Measurements from ENCODE around the gene TAS1R2. TPM values are rescaled to one million over a fixed set of nuclear protein-coding genes. Genes with fewer than 3 reads are reported as not detected.

The TAS1R2 gene
- total and polyA plus RNA-seq, 9 of the 15 experiments (the other 6 are each of a cell fraction or from before 2014, with no cell fraction given), result not detected

DNA sequence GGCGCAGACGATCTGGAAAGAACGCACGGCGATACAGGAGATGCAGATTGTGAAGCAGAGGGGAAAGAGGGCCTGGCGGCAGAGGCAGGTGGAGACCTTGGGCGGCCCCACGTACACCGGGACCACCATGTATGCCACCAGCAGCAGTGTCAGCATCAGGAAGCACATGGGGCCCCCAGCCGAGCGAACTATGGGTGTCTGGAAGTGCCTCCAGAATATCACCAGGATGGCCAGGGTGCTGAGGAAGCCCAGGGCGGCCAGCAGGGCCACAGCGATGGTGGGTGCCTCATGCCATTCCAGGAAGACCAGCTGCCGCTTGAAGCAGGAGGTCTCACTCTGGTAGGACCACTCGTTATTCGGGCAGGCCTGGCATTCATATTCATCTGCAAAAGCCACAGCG, 19.3 kb downstream of the TAS1R2 start:
- intact Hi-C loops (cut with micrococcal nuclease) (no loop called here), in situ Hi-C loops (cut with MboI) (no loop called here)
- no peaks in the 10 kb centered on the region for H3K36me3 ChIP-seq (ENCODE audit: control insufficient read depth, insufficient read depth, low read length)
- no peak overlapping the region for H3K27ac ChIP-seq (ENCODE audit: extremely low read depth, low read depth, low read length)
- CTCF ChIA-PET (ENCODE audit: low intra/inter-chr PET ratio), result no interaction called here
- H3K4me2 ChIP-seq (ENCODE audit: insufficient read depth, low read length), result no peak overlapping the region
- no peaks in the 10 kb centered on the region for H3K9me3 ChIP-seq (replicated peaks; ENCODE audit: control insufficient read depth, insufficient read depth, low read depth, low read length)
- no peaks in the 10 kb centered on the region for H3K79me2 ChIP-seq (ENCODE audit: control insufficient read depth, insufficient read depth, low read length)
- WGBS (ENCODE audit: insufficient coverage, low coverage, missing lambda C conversion rate), result 3% methylated on average over 17 of the region's 17 CpGs
- H3K4me3 ChIP-seq, result no peak overlapping the region
- FAIRE-seq (no peak), DNase-seq (ENCODE audit: extremely low read depth in 1 of 4, low spot score in 3 of 4) (no peak), ATAC-seq (no peak)
- peaks cover 16 to 54% of the 10 kb centered on the region in 2 experiments for H3K27me3 ChIP-seq (ENCODE audit: control insufficient read depth in 2 of 2, insufficient read depth in 2 of 2, low read length in 2 of 2)
- TF ChIP-seq FOXA3 (CRISPR knock-in tag; conservative IDR thresholded peaks at IDR 0.05 in 1 of 2, IDR thresholded peaks at IDR 0.05 in 1 of 2) (no peak), KLF6 (CRISPR knock-in tag; IDR thresholded peaks at IDR 0.05; ENCODE audit: borderline replicate concordance) (no peak), ZNF224 (CRISPR knock-in tag; IDR thresholded peaks at IDR 0.05) (no peak)
- TF ChIP-seq, protein P1, sequence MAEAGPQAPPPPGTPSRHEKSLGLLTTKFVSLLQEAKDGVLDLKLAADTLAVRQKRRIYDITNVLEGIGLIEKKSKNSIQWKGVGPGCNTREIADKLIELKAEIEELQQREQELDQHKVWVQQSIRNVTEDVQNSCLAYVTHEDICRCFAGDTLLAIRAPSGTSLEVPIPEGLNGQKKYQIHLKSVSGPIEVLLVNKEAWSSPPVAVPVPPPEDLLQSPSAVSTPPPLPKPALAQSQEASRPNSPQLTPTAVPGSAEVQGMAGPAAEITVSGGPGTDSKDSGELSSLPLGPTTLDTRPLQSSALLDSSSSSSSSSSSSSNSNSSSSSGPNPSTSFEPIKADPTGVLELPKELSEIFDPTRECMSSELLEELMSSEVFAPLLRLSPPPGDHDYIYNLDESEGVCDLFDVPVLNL (CRISPR knock-in tag; IDR thresholded peaks at IDR 0.05; ENCODE audit: low read depth), result no peak
- H4K20me1 ChIP-seq (replicated peaks; ENCODE audit: control insufficient read depth, insufficient read depth, low read length), result no peaks in the 10 kb centered on the region; the same call in 1 of the 2 replicates
- H3K4me1 ChIP-seq (replicated peaks in 1 of 2; ENCODE audit: control insufficient read depth in 2 of 2, insufficient read depth in 2 of 2, low read length in 2 of 2), result no peaks in the 10 kb centered on the region
- H3K9ac ChIP-seq (ENCODE audit: insufficient read depth in 1 of 2, low read depth in 2 of 2, low read length in 2 of 2), result no peak overlapping the region
- no TSS peak for BruUV-seq (replicated peaks)
- H3K9me1 ChIP-seq (ENCODE audit: control insufficient read depth, insufficient read depth, low read length), result no peaks in the 10 kb centered on the region
- no peak overlapping the region for H2AFZ ChIP-seq (ENCODE audit: low read depth, low read length)
- POLR2A ChIA-PET, result interaction anchor here (1.0 to 1.2 kb wide), 2 partner anchors 10 to 92 kb away, joined by 3 read pairs; no protein-coding TSS in a partner anchor
